A549 (cell line): ENCODE data around the gene TM4SF5. TPM values are rescaled to one million over a fixed set of nuclear protein-coding genes. Genes with fewer than 3 reads are reported as not detected.

ENCODE experiments used
- ATAC-seq, 2 experiments: fragments of 200-7000 bp in 1 of 2; fragments of >200 bp in 1 of 2; cut with Nextera tagmentation in 1 of 2; cut with Tn5 transposase in 1 of 2; 3 replicates each; pipeline versions ENCODE4 v1.8.0 to v1.9.1; 2018 to 2020; ENCODE audit warnings: mild to moderate bottlenecking in 1 of 2, moderate library complexity in 1 of 2
- CTCF ChIA-PET: fragments of 300-600 bp; sonication (Branson Sonifier 250); formaldehyde crosslinking; extraction: SDS; loops from one replicate; lab custom pipeline; 2021; ENCODE audit warnings: antibody characterized with exemption, inconsistent platforms; lab: Yijun Ruan, JAX
- POLR2A ChIA-PET: fragments of 350-600 bp; formaldehyde crosslinking; extraction: SDS; loops from one replicate; lab custom pipeline; 2021; ENCODE audit warnings: antibody characterized with exemption, inconsistent platforms; lab: Yijun Ruan, JAX
- DNase-seq, 2 experiments: peaks; one replicate each; pipeline versions ENCODE4 v3.0.0 to v3.0.0-alpha.2; 2011 to 2016; ENCODE audit warnings: low read depth in 1 of 2, low spot score in 1 of 2
- FAIRE-seq: peaks from 2 replicates; lab custom pipeline; 2011; peaks lifted over from hg19 to GRCh38; lab: Jason Lieb, UNC
- H3K27ac ChIP-seq, 2 experiments: fragments of >200 bp; sonication (Bioruptor Twin); formaldehyde crosslinking; 3 replicates each; pipeline ENCODE4 v1.5.1; 2016 to 2017
- H3K4me1 ChIP-seq: fragments of >200 bp; sonication (Bioruptor Twin); formaldehyde crosslinking; 3 replicates; pipeline ENCODE4 v1.6.1; 2016
- H3K4me2 ChIP-seq: fragments of >200 bp; sonication (Bioruptor Twin); formaldehyde crosslinking; 3 replicates; pipeline ENCODE4 v1.6.1; 2016
- H3K4me3 ChIP-seq: fragments of >200 bp; sonication (Bioruptor Twin); formaldehyde crosslinking; 3 replicates; pipeline ENCODE4 v1.5.1; 2016
- H3K9me3 ChIP-seq: fragments of >200 bp; sonication (Bioruptor Twin); formaldehyde crosslinking; 3 replicates; pipeline ENCODE4 v1.6.1; 2016
- BCL3 ChIP-seq: fragments of >200 bp; sonication (Bioruptor Twin); formaldehyde crosslinking; IDR thresholded peaks from 3 replicates; pipeline ENCODE4 v1.6.1; 2016
- CBX8 ChIP-seq: fragments of 200-600 bp; sonication (generic); IDR thresholded peaks from 2 replicates; pipeline ENCODE4 v1.6.1; 2016
- CTCF ChIP-seq: fragments of >200 bp; sonication (Bioruptor Twin); formaldehyde crosslinking; IDR thresholded peaks from 3 replicates; pipeline ENCODE4 v1.5.1; 2016
- EHF ChIP-seq: fragments of 250-450 bp; sonication (Bioruptor Pico); IDR thresholded peaks from 2 replicates; pipeline ENCODE4 v1.5.0; 2020; ENCODE audit warnings: mild to moderate bottlenecking
- EHMT2 ChIP-seq: fragments of 200-600 bp; sonication (generic); IDR thresholded peaks from 2 replicates; pipeline ENCODE4 v1.6.1; 2016; ENCODE audit warnings: antibody characterized with exemption, low read depth, mild to moderate bottlenecking, moderate library complexity
- ELK1 ChIP-seq: fragments of 150-350 bp; IDR thresholded peaks from 2 replicates; pipeline ENCODE4 v1.6.1; 2014; ENCODE audit warnings: low read depth, mild to moderate bottlenecking, low read length
- EP300 ChIP-seq, 2 experiments: fragments of >200 bp; sonication (Bioruptor Twin); formaldehyde crosslinking; IDR thresholded peaks; 2 replicates in 1 of 2; 3 replicates in 1 of 2; pipeline ENCODE4 v1.6.1; 2016 to 2017
- ESRRA ChIP-seq: fragments of 150-350 bp; IDR thresholded peaks from 2 replicates; pipeline ENCODE4 v1.6.1; 2014; ENCODE audit warnings: mild to moderate bottlenecking, low read length, borderline replicate concordance
- FOSB ChIP-seq: fragments of 250-450 bp; sonication (Bioruptor Pico); IDR thresholded peaks from 2 replicates; pipeline ENCODE4 v1.5.0; 2020; ENCODE audit warnings: mild to moderate bottlenecking, moderate library complexity
- GATA3 ChIP-seq: IDR thresholded peaks from 2 replicates; pipeline ENCODE4 v1.6.1; 2012; ENCODE audit warnings: borderline replicate concordance
- HDAC2 ChIP-seq: fragments of 200-600 bp; sonication (generic); IDR thresholded peaks from 2 replicates; pipeline ENCODE4 v1.6.1; 2016
- HES2 ChIP-seq: fragments of >200 bp; sonication (Bioruptor Twin); formaldehyde crosslinking; IDR thresholded peaks from 2 replicates; pipeline ENCODE4 v1.6.1; 2016
- HOXA7 ChIP-seq: fragments of 250-450 bp; sonication (Bioruptor Pico); IDR thresholded peaks from 2 replicates; pipeline ENCODE4 v1.5.0; 2020; ENCODE audit warnings: mild to moderate bottlenecking, moderate library complexity
- JUNB ChIP-seq: fragments of >200 bp; sonication (Bioruptor Twin); formaldehyde crosslinking; IDR thresholded peaks from 2 replicates; pipeline ENCODE4 v1.6.1; 2016
- MAX ChIP-seq: IDR thresholded peaks from 2 replicates; pipeline ENCODE4 v1.6.1; 2012
- MYC ChIP-seq: IDR thresholded peaks from 2 replicates; pipeline ENCODE4 v1.6.1; 2012; ENCODE audit warnings: mild to moderate bottlenecking, inconsistent platforms, low read length, improper control_type of control experiment, borderline replicate concordance
- NFE2L2 ChIP-seq: fragments of 150-350 bp; conservative IDR thresholded peaks from 2 replicates; pipeline ENCODE4 v1.6.1; 2014; ENCODE audit warnings: low read length
- NPAS2 ChIP-seq: fragments of 250-450 bp; sonication (Bioruptor Pico); IDR thresholded peaks from 2 replicates; pipeline ENCODE4 v1.8.0; 2022; ENCODE audit warnings: mild to moderate bottlenecking, moderate library complexity, borderline replicate concordance
- NR3C1 ChIP-seq: fragments of >200 bp; sonication (Bioruptor Twin); formaldehyde crosslinking; IDR thresholded peaks from 3 replicates; pipeline ENCODE4 v1.6.1; 2017
- PBX3 ChIP-seq: IDR thresholded peaks from 2 replicates; pipeline ENCODE4 v1.6.1; 2012
- PHF8 ChIP-seq: fragments of 200-600 bp; sonication (generic); IDR thresholded peaks from 2 replicates; pipeline ENCODE4 v1.6.1; 2016; ENCODE audit warnings: low read depth, mild to moderate bottlenecking, antibody characterized with exemption, moderate library complexity, borderline replicate concordance
- POLR2AphosphoS2 ChIP-seq: conservative IDR thresholded peaks from 2 replicates; pipeline ENCODE4 v1.6.1; 2012; ENCODE audit warnings: low read length, improper control_type of control experiment, inconsistent platforms
- RAD21 ChIP-seq, 2 experiments: fragments of >200 bp in 1 of 2; sonication (Bioruptor Twin) in 1 of 2; formaldehyde crosslinking in 1 of 2; IDR thresholded peaks in 1 of 2; conservative IDR thresholded peaks in 1 of 2; 2 replicates in 1 of 2; 3 replicates in 1 of 2; pipeline ENCODE4 v1.6.1; 2012 to 2018; ENCODE audit warnings: inconsistent platforms in 1 of 2
- RARB ChIP-seq: fragments of 250-450 bp; sonication (Bioruptor Pico); IDR thresholded peaks from 2 replicates; pipeline ENCODE4 v1.8.0; 2021; ENCODE audit warnings: mild to moderate bottlenecking, moderate library complexity
- RNF2 ChIP-seq: fragments of 200-600 bp; sonication (generic); IDR thresholded peaks from 2 replicates; pipeline ENCODE4 v1.6.1; 2016; ENCODE audit warnings: low read depth, mild to moderate bottlenecking, antibody characterized with exemption, moderate library complexity, borderline replicate concordance
- SMC3 ChIP-seq: fragments of >200 bp; sonication (Bioruptor Twin); formaldehyde crosslinking; IDR thresholded peaks from 3 replicates; pipeline ENCODE4 v1.6.1; 2018; ENCODE audit warnings: inconsistent platforms
- TP53 ChIP-seq: fragments of 250-450 bp; sonication (Bioruptor Pico); IDR thresholded peaks from 2 replicates; pipeline ENCODE4 v1.5.0; 2021; ENCODE audit warnings: mild to moderate bottlenecking, moderate library complexity
- ZNF302 ChIP-seq: fragments of 250-450 bp; sonication (Bioruptor Pico); IDR thresholded peaks from 2 replicates; pipeline ENCODE4 v1.9.0; 2021; ENCODE audit warnings: inconsistent platforms, mild to moderate bottlenecking, moderate library complexity
- WGBS: methylation state at CpG from one replicate; pipeline ENCODE4 v1.1.6; 2017; ENCODE audit errors: missing lambda C conversion rate; 5-methylcytosine and 5-hydroxymethylcytosine counted together
- polyA plus RNA-seq, 4 experiments: library from polyadenylated mRNA; depleted of rRNA in 3 of 4; stranded (reverse); fragments of >200 nt; fragmentation: RNase III in 1 of 4; extraction: RNeasy Plus Mini Kit Qiagen cat#74134 plus additional on column Dnase treatment in 1 of 4; gene quantifications; 2 replicates in 3 of 4; 3 replicates in 1 of 4; pipeline ENCODE4 v1.2.3, GENCODE V29; 2011 to 2017

TM4SF5 gene
- polyA plus RNA-seq, 2 of the 4 experiments (the other 2 are of a cell fraction) = 0.68 to 0.80 TPM

- DNase-seq = no peak
- ChIA-PET CTCF (interaction anchor here (0.6 to 10.2 kb wide), 6 partner anchors 10 to 172 kb away, joined by 3 to 115 read pairs (median 3); partner anchors contain the start of genes ARRB2, GLTPD2 and VMO1), POLR2A (interaction anchor here (1.0 to 1.8 kb wide), 2 partner anchors 28 to 52 kb away, joined by 3 to 6 read pairs; no protein-coding TSS in a partner anchor)
- no peak for TF ChIP-seq CTCF
- TF ChIP-seq HES2 = no peak
- no peak for TF ChIP-seq RAD21 (conservative IDR thresholded peaks at IDR 0.05 in 1 of 2, IDR thresholded peaks at IDR 0.05 in 1 of 2)
- TF ChIP-seq HDAC2 = no peak
- no peak for TF ChIP-seq POLR2AphosphoS2
- H3K9me3 ChIP-seq = no peaks in the 10 kb centered on the region
- peak overlapping the region; percentile 79 to 87; a peak in 5 of 6 replicates for H3K27ac ChIP-seq
- 75% methylated on average over 41 of the region's 41 CpGs for WGBS
- H3K4me1 ChIP-seq = peaks cover 9% of the 10 kb centered on the region
- H3K4me2 ChIP-seq = peak overlapping the region; percentile 99
- no peak for FAIRE-seq
- peak in 1 of 2 experiments; percentile 6; a peak in 2 of 6 replicates for ATAC-seq
- H3K4me3 ChIP-seq = peak overlapping the region; percentile 86
Observed at GRCh38 chr17:4738136-4739121, 33.3 kb upstream of the TM4SF5 start.

GRCh38 chr17:4739122-4740024 lies 32.3 kb upstream of the TM4SF5 start, which contains the start of the genes CXCL16 and ZMYND15:
Gene CXCL16 (minus strand): TSS chr17:4739928. CDS start chr17:4739339, 589 bp downstream.
Gene ZMYND15 (plus strand): TSS chr17:4739833. CDS start chr17:4740549, 716 bp downstream.
- H3K27ac ChIP-seq = peak within 1 kb of the TSS; percentile 79 to 87
- ChIA-PET CTCF (interaction anchor here (1.2 to 10.2 kb wide), 4 partner anchors 9 to 173 kb away, joined by 3 to 115 read pairs (median 4); partner anchors contain the start of genes ARRB2, GLTPD2 and VMO1), POLR2A (interaction anchor here (1.0 to 1.8 kb wide), 2 partner anchors 29 to 51 kb away, joined by 3 to 6 read pairs; no protein-coding TSS in a partner anchor)
- no peaks in the 10 kb centered on the region for H3K9me3 ChIP-seq
- FAIRE-seq = no peak
- peak within 1 kb of the TSS; percentile 86 for H3K4me3 ChIP-seq
- WGBS = 4% methylated on average over 50 of the region's 100 CpGs
- peak within 1 kb of the TSS; percentile 99 for H3K4me2 ChIP-seq
- peaks cover 9% of the 10 kb centered on the region for H3K4me1 ChIP-seq
- peak; percentile 63 to 76 for ATAC-seq
- DNase-seq = peak; percentile 39 to 85
- peak; percentile 68 for TF ChIP-seq MAX
- TF ChIP-seq GATA3 = no peak
- no peak for TF ChIP-seq CBX8
- TF ChIP-seq NFE2L2 = no peak
- TF ChIP-seq HDAC2 = no peak
- TF ChIP-seq ELK1 = no peak
- no peak for TF ChIP-seq HOXA7
- TF ChIP-seq RNF2 = peak; percentile 89
- TF ChIP-seq NR3C1 = no peak
- TF ChIP-seq TP53 (CRISPR knock-in tag) = no peak
- TF ChIP-seq RARB = no peak
- TF ChIP-seq EHMT2 = no peak
- no peak for TF ChIP-seq JUNB
- TF ChIP-seq EHF (CRISPR knock-in tag) = no peak
- TF ChIP-seq PHF8 = peak; percentile 63
- no peak for TF ChIP-seq ZNF302
- TF ChIP-seq EP300 (IDR thresholded peaks at IDR 0.05) = no peak
- TF ChIP-seq PBX3 = no peak
- TF ChIP-seq FOSB (CRISPR knock-in tag) = no peak
- TF ChIP-seq ESRRA = no peak
- no peak for TF ChIP-seq BCL3
- TF ChIP-seq SMC3 = no peak
- no peak for TF ChIP-seq MYC
- TF ChIP-seq NPAS2 (CRISPR knock-in tag) = no peak
